Astrocyte of the spinal cord (primary cell): Measurements from ENCODE around the gene NUDT16L1.

Source experiments
- DNase-seq: peaks from one replicate; pipeline ENCODE4 v3.0.0; 2011; ENCODE audit warnings: low read depth, low spot score
- H3K4me3 ChIP-seq: 2 replicates; pipeline ENCODE4 v1.5.1; 2011; ENCODE audit warnings: low read depth, mild to moderate bottlenecking, low read length, moderate library complexity
- in situ Hi-C: cut with HindIII; loops from 2 replicates; pipeline ENCODE4 v1.10.0; 2017; ENCODE audit warnings: low sequenced_read_pairs
- TF ChIP-seq, protein P1 (sequence below): IDR thresholded peaks from 2 replicates; pipeline ENCODE4 v1.5.1; 2012; ENCODE audit warnings: low read depth, mild to moderate bottlenecking, low read length, inconsistent platforms

Gene NUDT16L1

GRCh38 chr16:4744555-4745273 is 51.4 kb downstream of the NUDT16L1 start:
- no peak overlapping the region for H3K4me3 ChIP-seq
- TF ChIP-seq, protein P1, sequence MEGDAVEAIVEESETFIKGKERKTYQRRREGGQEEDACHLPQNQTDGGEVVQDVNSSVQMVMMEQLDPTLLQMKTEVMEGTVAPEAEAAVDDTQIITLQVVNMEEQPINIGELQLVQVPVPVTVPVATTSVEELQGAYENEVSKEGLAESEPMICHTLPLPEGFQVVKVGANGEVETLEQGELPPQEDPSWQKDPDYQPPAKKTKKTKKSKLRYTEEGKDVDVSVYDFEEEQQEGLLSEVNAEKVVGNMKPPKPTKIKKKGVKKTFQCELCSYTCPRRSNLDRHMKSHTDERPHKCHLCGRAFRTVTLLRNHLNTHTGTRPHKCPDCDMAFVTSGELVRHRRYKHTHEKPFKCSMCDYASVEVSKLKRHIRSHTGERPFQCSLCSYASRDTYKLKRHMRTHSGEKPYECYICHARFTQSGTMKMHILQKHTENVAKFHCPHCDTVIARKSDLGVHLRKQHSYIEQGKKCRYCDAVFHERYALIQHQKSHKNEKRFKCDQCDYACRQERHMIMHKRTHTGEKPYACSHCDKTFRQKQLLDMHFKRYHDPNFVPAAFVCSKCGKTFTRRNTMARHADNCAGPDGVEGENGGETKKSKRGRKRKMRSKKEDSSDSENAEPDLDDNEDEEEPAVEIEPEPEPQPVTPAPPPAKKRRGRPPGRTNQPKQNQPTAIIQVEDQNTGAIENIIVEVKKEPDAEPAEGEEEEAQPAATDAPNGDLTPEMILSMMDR = no peak
- in situ Hi-C loops = no loop called here
- no peak for DNase-seq

GRCh38 chr16:4745274-4745569 is 51.9 kb downstream of the NUDT16L1 start:
- H3K4me3 ChIP-seq = no peak overlapping the region
- no peak for DNase-seq
- in situ Hi-C loops = no loop called here
- TF ChIP-seq, protein P1 = no peak
